NT2/D1 (cell line): ENCODE data around the gene MTG2.

Source experiments
- DNase-seq: peaks from one replicate; pipeline ENCODE4 v3.0.0-alpha.2; 2011; ENCODE audit warnings: low read depth, low spot score
- H3K27me3 ChIP-seq: 2 replicates; pipeline ENCODE4 v1.6.0; 2011; ENCODE audit warnings: mild to moderate bottlenecking; ENCODE audit not compliant: insufficient read length, insufficient read depth
- H3K36me3 ChIP-seq: 2 replicates; pipeline ENCODE4 v1.6.1; 2011; ENCODE audit warnings: mild to moderate bottlenecking, low read length, mixed read lengths; ENCODE audit not compliant: insufficient read depth, insufficient read length
- H3K4me1 ChIP-seq: 2 replicates; pipeline ENCODE4 v1.5.1; 2011; ENCODE audit not compliant: insufficient read depth, insufficient read length
- H3K4me3 ChIP-seq: 2 replicates; pipeline ENCODE4 v1.5.1; 2011; ENCODE audit warnings: low read depth; ENCODE audit not compliant: insufficient read length
- H3K9ac ChIP-seq: 2 replicates; pipeline ENCODE4 v1.6.0; 2011; ENCODE audit warnings: low read depth; ENCODE audit not compliant: insufficient read length
- H3K9me3 ChIP-seq: 2 replicates; pipeline ENCODE4 v1.5.1; 2011; ENCODE audit warnings: mild to moderate bottlenecking, low read length; ENCODE audit not compliant: insufficient read depth
- SUZ12 ChIP-seq: IDR thresholded peaks from 2 replicates; pipeline ENCODE4 v1.6.1; 2011; ENCODE audit not compliant: insufficient read length, insufficient read depth; ENCODE audit errors: extremely low read depth
- YY1 ChIP-seq: IDR thresholded peaks from 2 replicates; pipeline ENCODE4 v1.6.1; 2011; ENCODE audit not compliant: insufficient read length, insufficient read depth
- ZNF274 ChIP-seq: IDR thresholded peaks from 2 replicates; pipeline ENCODE4 v1.6.1; 2011; ENCODE audit warnings: mild to moderate bottlenecking, low read depth, low read length

Gene MTG2

DNA sequence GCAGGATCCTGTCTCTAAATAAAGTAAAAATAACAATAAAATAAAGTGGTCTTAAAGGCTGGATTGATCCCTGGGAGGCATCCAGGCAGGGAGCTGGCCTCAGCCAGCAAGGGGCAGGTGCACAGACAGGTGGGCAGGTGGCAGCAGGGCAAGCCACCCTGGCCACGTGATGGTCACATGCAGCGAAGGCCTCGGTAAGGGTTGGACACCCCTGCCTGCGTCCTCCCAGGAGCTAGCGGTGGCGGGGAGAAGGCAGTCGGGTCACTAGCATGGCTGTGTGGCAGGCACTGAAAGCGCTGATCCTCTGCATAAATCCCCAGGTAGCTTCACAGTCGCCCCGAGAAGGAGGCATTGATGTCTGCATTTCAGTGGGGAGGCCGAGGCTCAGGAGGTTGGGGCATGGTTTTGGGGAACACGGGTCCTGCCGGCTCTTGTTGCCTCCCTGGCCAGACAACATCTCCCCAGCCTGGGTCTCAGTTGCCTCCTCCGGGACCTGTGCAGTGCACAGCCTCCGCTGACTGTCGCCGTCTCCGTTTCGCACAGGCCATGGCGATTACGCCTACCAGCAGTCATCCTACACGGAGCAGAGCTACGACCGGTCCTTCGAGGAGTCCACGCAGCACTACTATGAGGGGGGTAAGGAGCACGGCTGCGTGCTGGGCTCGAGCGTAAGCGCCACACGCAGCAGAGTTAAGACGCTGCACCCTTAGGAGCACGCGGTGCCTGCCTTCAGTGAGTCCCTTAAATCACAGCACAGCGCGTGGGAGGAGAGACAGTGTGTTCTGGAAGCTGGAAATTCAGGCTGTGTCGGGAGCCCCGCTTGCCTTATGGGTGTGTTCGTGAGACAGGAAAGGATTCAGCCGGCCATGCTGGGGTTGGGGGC is 17.7 kb upstream of the MTG2 start:
- no peaks in the 10 kb centered on the region for H3K9me3 ChIP-seq
- TF ChIP-seq ZNF274, result no peak
- no peak for TF ChIP-seq YY1
- no peak for TF ChIP-seq SUZ12
- no peaks in the 10 kb centered on the region for H3K27me3 ChIP-seq
- no peak overlapping the region for H3K4me3 ChIP-seq
- no peak overlapping the region for H3K9ac ChIP-seq
- peaks cover 20% of the 10 kb centered on the region for H3K4me1 ChIP-seq
- peaks cover 89% of the 10 kb centered on the region for H3K36me3 ChIP-seq
- DNase-seq, result no peak

DNA sequence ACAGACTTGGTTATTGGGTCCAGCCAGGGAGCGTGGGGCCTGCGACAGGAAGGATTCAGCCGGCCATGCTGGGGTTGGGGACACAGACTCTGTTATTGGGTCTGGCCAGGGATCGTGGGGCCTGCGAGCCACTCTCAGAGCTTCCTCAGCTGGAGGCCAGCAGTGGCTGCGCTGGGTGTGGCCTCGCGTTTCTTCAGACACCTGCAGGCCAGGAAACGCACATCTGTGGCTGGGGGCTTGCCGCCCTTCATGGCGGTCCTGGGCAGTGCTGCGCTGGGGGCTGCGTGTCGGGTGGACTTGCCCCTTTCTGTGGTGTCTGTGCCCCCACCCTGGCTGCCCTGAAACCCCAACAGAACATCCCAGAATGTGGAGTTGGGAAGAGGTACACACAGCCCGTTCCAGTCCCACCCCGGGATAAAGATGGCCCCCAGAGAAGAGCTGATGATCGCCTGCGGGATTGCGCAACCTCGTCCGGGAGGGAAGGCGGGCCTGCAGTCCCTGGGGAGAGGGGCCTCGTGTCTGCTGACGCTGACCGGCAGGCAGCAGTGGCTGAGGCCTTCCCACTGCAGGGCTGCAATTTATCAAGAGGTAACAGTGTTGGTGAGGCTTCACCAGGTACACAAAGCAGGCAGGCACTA is 16.9 kb upstream of the MTG2 start:
- Histone ChIP-seq H3K9ac (peak overlapping the region; percentile 5), H3K27me3 (no peaks in the 10 kb centered on the region), H3K9me3 (no peaks in the 10 kb centered on the region), H3K36me3 (peaks cover 88% of the 10 kb centered on the region), H3K4me3 (no peak overlapping the region), H3K4me1 (peaks cover 20% of the 10 kb centered on the region)
- TF ChIP-seq SUZ12 (no peak), YY1 (no peak), ZNF274 (no peak)
- DNase-seq, result no peak

DNA sequence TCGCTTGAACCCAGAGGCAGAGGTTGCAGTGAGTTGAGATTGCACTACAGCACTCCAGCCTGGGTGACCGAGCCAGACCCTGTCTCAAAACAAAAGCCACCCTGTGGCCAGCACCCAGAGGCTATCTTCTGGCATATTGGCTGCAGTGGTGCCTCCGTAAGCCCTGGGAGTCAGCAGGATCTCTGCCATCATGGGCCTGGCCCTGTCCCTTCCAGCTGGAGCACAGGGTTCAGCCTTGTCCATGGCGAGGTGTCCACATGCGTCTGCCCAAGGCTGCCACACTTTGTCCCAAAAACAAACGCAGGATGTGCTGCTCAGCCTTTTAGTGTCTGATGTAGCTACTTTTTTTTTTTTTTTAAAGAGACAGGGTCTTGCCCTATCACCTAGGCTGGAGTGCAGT is 15.4 kb upstream of the MTG2 start:
- Histone ChIP-seq H3K36me3 (peaks cover 78% of the 10 kb centered on the region), H3K4me3 (no peak overlapping the region), H3K9ac (no peak overlapping the region), H3K27me3 (no peaks in the 10 kb centered on the region), H3K4me1 (peaks cover 12% of the 10 kb centered on the region), H3K9me3 (no peaks in the 10 kb centered on the region)
- TF ChIP-seq SUZ12 (no peak), YY1 (no peak), ZNF274 (no peak)
- no peak for DNase-seq

DNA sequence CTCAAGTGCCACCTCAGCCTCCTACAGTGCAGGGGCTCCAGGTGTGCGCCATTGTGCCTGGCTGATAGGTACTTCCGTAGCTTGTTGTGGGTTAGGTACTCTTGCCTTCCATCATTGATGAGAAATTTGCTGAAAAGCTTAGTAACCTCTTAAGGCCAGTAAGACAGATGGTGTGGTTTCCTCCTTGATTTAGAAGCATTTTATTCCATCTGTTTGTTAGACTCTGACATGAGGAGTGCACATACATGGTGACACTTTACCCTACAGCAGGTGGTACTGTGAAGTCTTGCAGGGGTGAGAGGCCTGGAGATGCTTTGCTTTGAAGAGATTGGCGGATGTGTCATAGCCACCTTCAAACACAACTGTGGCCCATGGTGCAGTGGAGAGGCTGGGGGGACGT is 14.8 kb upstream of the MTG2 start:
- TF ChIP-seq ZNF274, result no peak
- no peak for TF ChIP-seq YY1
- no peak for TF ChIP-seq SUZ12
- Histone ChIP-seq H3K9ac (no peak overlapping the region), H3K9me3 (no peaks in the 10 kb centered on the region), H3K36me3 (peaks cover 77% of the 10 kb centered on the region), H3K4me1 (peaks cover 12% of the 10 kb centered on the region), H3K4me3 (no peak overlapping the region), H3K27me3 (no peaks in the 10 kb centered on the region)
- DNase-seq, result no peak

DNA sequence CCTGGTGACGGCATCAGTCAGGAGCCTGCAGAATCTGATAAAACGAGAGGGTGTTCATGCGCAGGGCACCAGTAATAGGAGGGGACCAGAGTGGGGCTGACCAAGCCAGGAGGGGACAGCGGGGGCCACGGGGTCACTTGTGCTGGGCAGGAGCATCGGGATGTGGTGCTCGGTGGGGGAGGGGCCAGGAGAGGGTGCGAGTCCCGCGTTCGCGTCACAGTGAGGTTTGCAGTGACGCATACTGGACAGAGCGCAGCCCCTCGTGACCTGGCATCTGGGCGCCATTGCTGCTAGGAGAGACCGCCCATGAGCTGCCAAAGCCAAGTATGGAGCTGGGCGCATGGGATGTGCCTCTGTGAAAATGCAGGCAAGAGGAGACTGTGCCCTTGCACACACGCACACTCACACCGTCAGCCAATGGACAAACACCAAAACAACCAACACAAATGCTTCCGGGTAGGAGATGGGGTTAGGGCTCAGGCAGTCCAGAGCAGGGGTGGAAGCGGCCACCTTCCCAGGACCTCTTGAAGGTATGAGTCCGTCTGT is 13.9 kb upstream of the MTG2 start:
- peaks cover 12% of the 10 kb centered on the region for H3K4me1 ChIP-seq
- no peaks in the 10 kb centered on the region for H3K27me3 ChIP-seq
- H3K9me3 ChIP-seq, result no peaks in the 10 kb centered on the region
- no peak overlapping the region for H3K4me3 ChIP-seq
- TF ChIP-seq YY1, result no peak
- no peak overlapping the region for H3K9ac ChIP-seq
- peaks cover 76% of the 10 kb centered on the region for H3K36me3 ChIP-seq
- DNase-seq, result no peak

DNA sequence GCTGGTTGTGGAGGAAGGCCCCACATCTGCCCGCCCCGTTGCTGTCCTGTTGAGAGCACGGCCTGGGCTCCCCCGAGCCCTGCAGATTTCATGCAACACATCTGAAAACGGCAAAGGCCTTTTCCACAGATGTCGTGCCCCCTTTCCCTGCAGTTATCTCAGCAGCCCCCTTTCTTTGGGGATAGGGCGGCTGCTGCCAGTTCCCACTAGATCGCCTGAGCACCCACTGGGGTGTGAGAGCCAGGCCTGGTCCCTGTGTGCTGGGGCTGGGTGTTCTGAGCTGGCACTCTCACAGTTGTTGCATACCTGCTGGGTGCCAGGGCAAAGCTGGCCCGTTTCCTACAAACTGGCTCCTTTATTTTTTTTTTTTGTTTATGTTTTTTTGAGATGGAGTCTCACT is 12.3 kb upstream of the MTG2 start:
- Histone ChIP-seq H3K9me3 (no peaks in the 10 kb centered on the region), H3K9ac (no peak overlapping the region), H3K36me3 (peaks cover 76% of the 10 kb centered on the region), H3K4me3 (no peak overlapping the region), H3K4me1 (peaks cover 8% of the 10 kb centered on the region), H3K27me3 (no peaks in the 10 kb centered on the region)
- no peak for DNase-seq
- TF ChIP-seq SUZ12, result no peak
- TF ChIP-seq YY1, result no peak
- TF ChIP-seq ZNF274, result no peak

DNA sequence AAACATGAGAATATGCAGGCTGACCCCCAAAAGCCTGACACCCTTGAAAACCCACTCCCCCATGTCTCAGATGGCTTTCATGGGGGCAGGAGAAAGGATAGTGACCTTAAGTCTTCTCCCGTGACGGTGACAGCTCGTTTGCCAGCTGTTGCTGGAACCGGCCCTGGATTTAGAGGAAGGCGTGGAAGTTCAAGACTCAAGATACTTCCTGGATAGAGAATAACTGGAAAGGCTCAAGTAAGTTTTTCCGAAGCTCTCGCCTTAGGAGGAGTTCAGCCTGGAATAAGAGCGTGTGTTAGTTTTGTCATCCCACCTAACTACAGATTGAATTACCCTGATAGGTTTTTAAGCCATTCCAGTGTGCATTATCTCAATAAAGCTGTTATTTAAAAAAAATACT is 11.6 kb upstream of the MTG2 start:
- no peak overlapping the region for H3K9ac ChIP-seq
- H3K36me3 ChIP-seq, result peaks cover 76% of the 10 kb centered on the region
- TF ChIP-seq YY1, result no peak
- no peak for TF ChIP-seq SUZ12
- TF ChIP-seq ZNF274, result no peak
- no peak overlapping the region for H3K4me3 ChIP-seq
- no peak for DNase-seq
- no peaks in the 10 kb centered on the region for H3K27me3 ChIP-seq
- peaks cover under 1% of the 10 kb centered on the region for H3K4me1 ChIP-seq
- no peaks in the 10 kb centered on the region for H3K9me3 ChIP-seq
